LNCAP (cell line): ENCODE data around the gene PREX1.

Experiments used
- TF ChIP-seq, protein P1 (sequence below): fragments of 450-650 bp; IDR thresholded peaks from 2 replicates; pipeline ENCODE4 v1.5.1; 2017; ENCODE audit warnings: mild to moderate bottlenecking

The PREX1 gene

DNA sequence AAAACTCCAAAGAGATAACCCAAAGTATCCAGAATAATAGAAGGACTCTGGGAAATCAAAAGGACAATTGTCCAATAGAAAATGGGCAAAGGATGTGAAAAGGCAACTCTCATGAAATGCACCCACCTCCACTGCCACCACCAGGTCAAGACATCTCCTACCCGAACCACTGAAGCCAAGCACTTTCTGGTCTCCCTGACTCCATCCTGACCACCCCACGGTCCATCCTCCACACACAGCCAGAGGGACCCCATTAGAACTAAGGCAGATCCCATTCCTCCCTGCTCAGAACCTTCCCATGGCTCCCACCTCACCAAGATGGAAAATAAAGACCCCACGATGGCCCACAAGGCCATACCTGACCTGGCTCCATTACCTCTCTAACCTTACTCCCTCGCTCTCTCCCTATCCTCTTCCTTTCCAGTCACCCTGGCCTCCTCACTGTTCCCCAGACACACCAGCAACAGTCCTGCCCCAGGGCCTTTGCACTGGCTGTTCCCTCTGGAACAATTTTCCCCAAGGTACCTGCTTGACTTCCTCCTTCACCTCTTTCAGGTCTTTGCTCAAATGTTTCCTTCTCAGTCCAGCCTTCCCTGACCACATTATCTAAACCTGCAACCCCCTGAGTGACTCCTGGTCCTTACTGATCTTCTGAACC is 108.1 kb downstream of the PREX1 start:
- TF ChIP-seq, protein P1, sequence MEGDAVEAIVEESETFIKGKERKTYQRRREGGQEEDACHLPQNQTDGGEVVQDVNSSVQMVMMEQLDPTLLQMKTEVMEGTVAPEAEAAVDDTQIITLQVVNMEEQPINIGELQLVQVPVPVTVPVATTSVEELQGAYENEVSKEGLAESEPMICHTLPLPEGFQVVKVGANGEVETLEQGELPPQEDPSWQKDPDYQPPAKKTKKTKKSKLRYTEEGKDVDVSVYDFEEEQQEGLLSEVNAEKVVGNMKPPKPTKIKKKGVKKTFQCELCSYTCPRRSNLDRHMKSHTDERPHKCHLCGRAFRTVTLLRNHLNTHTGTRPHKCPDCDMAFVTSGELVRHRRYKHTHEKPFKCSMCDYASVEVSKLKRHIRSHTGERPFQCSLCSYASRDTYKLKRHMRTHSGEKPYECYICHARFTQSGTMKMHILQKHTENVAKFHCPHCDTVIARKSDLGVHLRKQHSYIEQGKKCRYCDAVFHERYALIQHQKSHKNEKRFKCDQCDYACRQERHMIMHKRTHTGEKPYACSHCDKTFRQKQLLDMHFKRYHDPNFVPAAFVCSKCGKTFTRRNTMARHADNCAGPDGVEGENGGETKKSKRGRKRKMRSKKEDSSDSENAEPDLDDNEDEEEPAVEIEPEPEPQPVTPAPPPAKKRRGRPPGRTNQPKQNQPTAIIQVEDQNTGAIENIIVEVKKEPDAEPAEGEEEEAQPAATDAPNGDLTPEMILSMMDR, result no peak

DNA sequence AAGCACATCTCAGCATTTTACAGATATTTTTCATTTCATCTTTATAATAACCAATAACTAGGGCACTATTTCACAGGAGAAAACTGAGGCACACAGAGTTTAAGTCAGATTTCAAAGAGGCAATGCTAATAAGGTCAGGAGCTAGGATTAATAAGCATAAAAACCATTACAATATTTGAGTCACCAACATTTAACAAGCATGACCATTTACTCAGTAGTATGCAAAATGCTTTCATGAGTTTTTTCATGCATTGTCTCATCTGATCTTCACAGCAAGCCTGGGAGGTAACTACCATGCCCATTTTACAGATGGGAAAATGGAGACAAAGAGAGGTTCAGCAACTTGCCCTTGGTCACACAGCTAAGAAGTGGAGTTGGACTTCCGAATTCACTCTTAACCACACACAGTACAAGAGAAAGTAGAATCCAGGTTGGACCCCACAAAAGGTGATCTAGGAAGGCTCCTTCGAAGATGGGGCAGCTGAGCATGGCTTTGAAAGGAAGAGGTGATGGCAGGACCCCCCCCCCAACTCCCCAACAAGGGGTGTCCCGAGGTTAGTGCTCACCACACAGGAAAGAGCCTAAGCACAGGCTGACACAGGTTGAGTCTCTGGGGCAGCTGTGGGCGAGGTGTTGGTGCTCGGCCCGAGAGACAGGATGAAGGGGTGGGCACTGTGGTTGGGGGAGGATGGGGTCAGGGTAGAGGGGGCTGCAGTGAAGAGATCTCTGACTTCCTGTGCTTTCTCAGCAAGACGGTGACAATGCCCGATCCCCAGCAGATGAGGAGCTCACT is 108.8 kb downstream of the PREX1 start:
- TF ChIP-seq, protein P1, result no peak

DNA sequence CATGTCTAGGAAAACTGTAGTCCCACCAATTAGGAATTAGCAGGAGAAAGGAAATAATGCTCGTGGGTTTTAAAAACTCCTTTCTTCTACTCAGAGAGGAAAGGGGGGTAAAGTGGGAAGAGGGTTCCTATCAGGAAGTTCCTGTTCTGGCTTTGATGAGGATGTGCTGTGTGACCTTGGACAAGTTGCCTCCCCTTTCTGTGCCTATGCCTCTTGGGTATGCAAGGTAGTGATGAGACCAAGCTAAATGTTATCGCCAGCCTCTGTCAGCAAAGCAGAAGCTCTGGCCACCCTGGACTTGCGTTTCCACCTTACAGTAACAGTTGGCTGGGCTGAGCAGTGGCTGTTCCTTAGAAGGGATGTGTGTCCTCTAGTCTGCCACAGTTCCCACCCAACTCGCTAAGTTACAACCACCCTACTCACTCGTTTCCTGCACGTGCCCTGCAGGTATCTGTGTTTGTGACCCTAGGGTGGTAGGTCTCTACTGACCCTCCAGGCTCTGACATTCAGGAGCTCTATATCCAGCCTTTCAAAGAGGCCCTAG is 110.0 kb downstream of the PREX1 start:
- TF ChIP-seq, protein P1, result no peak

DNA sequence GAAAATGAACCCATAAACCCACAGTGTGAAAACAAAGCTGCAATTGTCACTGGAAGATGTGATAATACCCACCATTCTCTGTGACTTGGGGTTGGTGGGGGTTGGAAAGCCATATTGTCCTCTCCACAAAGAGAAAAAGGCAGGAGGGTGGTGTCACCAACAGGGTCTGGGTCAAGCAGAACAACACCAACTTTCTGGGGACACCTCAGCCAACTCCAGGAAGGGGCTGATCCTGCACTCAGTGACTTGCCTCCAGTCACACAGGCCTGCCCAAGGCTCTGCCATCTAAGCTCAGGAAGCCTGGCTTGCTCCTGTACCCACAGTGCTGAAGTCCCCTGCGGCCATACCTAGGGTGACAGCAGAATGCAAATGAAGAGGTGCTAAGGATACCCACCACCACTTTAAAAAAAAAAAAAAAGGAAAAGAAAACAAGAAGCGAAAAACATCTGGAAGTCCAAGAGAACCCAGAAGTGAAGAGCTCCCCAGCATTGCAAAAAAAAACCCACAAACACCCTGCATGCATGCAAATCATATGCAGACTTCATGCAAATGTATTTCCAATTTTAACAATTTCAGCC is 110.6 kb downstream of the PREX1 start:
- TF ChIP-seq, protein P1, result no peak

DNA sequence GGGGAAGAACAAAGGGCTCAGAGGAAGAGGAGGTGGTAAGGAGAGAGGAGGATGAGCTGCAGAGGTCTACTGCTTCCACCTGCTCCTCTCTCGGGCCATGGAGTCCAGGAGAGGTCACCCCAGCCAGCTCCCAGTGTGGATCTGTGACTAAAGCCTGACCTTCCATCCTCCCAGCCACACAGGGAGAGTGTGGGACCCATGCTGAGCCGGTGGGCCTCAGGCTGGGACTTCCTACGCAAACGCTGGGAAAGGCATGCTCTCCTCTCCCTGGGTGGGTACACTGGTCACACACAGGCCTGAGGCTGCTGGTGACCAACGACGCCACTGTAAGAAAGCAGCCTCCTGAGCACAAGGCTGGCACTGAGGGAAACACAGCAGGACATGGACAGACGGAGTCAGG is 111.3 kb downstream of the PREX1 start:
- TF ChIP-seq, protein P1, result no peak

DNA sequence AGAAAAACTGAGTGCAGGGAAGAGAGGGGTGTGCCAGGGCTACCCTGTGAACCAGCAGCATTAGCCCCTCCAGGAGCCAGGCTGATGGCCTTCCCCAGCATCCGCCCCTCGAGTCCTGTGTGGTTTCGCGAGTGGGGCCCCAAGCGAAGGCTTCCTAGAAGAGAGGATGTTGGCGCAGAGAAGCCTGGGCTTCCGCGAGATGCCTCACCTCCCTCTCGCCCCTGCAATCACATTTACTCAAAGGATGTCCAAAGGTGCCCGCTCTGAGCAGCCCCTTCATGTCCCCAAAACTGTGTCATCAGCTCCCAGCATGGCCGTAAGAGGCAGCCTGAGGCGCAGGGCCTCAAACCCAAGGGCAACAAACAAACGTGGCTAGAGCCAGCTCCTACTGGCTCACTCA is 111.7 kb downstream of the PREX1 start:
- TF ChIP-seq, protein P1, result no peak

DNA sequence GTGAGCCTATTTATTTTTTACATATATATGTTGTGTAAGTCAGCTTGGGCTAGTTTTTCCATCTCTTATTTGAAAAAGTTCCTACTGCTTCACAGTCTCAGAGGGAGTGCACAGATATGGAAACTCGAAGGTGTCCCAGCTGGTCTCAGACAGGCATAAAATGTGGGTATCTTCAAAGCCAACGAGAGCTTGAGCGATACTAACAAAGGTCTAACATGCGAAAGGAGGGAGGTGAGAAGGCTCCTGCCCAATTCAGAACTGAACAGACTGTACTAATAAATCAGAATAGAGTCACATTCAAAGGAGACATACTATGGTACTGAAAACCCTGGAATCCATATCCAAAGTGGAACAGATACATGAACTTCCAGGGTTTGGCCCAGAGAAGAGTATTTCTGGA is 113.0 kb downstream of the PREX1 start:
- TF ChIP-seq, protein P1, result no peak
